Ammon's horn (tissue), 1 donor: ENCODE data around the gene SREBF1.

Experiments
- DNase-seq: peaks from one replicate; pipeline ENCODE4 v3.0.0-alpha.2; 2016; ENCODE audit warnings: low spot score

The SREBF1 gene

DNA sequence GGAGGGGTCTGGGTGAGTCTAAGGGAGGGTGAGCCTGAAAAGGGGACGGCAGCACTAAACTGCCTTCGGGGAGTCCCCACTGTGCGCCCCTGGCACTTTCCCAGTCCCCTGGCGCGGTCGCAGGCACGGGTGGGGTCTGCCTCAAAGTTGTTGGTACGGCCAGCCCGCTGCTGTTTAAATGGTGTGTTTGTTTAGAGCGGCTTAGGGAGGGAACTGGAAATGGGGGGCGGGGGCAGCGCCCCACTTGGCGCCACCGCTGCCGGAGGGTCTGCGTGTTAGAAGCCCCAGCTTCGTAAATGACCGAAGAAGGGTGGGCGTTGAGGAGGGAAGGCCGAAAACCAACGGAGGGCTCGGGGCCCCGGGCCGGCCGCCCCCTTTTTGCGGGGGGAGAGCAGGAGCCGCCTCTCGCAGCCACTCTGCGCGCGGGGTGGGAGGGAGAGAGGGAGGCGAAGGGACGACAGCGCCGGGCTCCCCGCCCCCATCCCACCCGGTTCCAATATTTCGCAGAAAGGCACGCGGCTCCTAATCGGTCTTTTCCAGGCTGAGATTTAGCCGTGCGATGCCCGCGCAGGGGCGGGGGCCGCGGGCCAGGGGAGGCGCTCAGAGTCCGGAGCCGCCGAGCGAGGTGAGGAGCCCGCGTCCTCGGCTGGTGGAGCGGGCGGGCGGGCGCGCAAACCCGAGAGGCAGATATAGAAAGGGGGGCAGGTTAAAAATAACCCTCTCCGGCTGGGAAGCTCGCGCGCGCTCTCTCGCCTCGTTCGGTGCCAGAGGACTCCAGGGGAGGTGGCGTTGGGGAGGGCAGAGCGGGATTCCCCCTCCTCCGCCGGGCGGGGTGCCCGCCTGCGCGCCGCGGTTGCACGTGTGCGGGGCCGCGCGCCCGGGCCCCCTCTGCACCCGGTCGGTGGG, 54.9 kb downstream of the SREBF1 start:
- DNase-seq, result peak; percentile 84

DNA sequence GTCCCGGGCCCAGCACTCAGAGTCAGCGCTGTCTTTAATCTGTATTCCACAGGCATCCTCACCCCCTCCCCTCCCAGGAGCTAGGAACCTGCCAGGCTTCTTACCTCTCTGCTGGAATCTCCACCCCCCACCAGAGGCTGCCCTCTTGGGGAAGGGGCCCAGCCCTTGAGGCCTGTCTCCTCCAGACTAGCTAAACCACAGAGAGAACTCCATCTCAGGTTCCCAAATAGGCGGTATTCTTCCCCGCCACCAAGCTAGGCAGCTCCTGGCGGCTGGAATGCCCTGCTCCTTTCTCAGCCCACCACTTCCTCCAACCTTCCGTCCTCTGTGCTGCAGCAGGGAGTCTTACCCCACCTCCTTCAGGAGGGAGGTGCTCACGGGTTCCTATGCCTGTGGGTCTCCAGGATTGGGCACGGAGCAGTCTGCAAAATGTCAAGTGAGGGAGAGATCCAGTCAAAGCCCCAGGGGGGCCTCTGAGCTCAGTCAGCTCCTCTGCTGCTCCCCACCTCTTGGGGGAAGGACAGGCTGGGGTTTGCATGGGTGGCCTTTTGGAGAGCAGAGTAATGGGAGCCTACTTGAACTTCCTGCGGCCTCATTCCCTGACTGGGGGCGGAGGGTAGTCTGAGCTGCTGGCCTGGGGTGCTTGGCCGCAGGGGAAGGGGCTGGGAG, 55.7 kb downstream of the SREBF1 start:
- no peak for DNase-seq

DNA sequence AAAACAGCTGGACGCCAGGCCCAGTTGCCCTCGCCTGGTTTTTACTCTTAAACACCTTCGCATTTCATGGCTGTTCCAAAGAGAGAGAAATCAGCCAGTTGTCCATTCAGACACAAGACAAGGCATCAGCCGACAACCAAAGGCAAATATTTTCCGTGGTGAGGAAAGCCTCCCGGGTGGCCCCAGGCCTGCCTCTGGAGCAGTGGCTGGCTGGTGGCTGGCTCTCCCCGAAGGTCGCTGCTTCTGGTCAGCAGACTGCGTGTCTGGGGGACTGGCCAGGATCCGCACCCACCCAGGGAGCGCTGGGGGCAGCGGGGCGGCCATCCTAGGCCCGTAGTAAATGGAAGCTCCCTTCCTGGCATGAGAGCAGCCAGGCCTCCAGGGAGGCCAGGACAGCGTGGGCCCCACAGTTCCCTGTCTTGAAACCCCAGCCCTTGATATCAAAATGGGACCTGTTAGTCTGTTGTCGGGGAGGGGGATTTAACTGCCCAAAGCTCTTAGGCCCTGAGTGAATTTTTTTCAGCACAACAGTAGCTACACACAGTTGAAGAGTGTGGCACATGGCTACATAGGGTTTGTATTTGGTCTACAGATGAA, 57.7 kb downstream of the SREBF1 start:
- DNase-seq, result no peak

DNA sequence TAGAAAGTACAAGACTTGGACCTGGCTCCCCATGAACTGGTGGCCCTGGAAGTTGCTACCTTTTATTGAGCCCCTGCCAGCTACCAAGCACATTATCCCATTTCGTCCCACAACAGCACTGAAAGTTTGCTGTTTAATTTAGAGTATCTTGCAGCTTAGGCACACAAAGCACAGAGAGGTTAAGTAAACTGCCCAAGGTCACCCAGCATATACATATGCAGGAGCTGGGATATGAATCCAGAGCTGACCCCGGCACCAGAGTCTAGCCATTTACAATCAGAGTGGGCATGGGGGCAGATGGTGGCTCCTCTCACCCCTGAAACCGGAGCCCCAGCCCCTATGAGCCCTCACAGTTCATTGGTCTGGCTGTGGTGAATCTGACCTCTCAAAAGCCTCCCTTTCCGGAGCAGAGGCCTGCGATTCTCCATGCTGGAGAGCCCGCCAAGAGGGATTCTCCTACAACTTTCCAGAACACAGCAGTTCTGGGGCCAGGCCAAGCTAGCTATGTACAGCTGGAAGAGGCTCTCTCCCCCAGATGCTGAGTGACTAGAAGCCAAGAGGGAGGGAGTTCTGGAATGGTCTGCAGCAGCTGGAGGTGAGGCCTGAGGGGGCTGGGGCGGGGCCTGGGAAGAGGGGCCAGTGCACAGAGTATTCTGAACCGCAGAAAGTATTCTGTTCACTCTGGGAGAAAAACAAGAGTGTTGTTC, 58.3 kb downstream of the SREBF1 start:
- peak; percentile 67 for DNase-seq

DNA sequence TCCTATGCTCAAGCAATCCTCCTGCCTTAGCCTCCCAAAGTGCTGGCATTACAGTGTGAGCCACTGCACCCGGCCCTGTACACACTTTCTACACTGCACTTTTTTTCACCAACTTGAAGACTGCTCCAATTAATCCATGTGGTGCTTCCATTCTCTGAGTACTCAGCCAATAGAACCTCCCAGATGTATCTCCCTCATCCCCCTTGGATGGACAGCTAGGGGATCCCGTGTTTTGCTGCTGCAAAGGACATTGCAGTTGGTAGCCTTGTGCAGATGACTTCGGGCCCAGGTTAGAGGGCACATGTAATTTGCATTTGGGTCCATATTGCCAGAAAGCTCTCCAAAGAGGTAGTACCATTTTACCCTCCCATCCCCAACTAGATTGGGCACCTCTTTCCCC, 59.9 kb downstream of the SREBF1 start:
- DNase-seq, result no peak

DNA sequence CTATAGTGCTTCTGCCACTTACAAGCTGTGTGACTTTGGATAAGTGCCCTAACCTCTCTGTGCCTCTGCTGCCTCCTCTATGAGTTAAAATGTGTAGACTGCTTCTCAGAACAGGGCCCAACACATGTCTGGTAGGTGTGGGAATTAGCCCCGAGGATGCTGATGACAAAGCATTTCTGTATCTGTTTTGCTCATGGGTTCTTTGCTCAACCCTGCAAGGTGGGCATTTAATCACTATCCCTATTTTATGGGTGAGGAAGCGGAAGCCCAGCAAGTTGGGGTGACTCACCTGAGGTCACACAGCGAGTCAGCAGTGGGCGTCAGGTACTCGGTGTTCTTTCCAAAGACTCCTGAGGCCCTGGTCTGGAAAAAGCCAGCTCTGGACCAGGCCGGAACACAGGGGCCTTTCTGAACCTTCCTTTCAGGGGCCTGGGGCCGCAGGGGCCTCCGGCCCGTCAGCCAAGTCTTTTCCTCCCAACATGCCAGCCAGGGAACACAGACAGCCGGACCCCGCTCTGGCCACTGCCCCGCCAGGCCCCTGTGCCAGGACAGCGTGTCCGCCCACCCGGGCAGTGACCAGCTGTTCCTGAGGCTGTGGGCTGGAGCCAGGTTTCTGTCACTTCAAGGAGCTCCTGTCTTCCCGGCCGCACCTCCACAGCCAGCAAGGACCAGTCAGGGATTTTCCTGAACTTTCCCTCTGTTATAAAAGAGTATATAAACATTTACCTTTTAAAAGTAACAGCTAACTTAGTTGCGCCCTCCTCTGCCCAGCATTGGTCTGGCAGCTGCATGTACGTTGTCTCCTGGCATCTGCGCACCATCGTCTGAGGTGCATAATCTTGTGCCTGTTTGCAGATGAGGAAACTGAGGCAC, 62.5 kb downstream of the SREBF1 start:
- no peak for DNase-seq

DNA sequence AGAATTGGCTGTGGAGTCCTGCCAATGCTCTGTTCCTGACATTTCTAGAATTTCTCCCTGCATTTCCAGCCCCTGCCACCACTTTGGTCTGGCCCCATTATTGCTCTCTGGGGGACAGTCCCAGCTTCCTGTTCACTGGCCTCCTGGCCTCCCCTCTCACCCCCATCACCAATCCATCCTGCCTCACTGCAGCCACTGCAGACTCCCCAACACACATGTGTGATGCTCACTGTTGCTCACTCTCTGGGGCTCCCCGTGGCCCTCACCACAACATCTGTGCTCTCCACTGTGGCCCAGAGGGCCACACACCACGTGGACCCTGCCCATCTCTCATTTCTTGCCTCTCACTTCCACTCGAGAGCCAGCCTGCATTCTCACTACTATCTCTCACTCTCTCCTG, 64.6 kb downstream of the SREBF1 start:
- DNase-seq, result no peak

DNA sequence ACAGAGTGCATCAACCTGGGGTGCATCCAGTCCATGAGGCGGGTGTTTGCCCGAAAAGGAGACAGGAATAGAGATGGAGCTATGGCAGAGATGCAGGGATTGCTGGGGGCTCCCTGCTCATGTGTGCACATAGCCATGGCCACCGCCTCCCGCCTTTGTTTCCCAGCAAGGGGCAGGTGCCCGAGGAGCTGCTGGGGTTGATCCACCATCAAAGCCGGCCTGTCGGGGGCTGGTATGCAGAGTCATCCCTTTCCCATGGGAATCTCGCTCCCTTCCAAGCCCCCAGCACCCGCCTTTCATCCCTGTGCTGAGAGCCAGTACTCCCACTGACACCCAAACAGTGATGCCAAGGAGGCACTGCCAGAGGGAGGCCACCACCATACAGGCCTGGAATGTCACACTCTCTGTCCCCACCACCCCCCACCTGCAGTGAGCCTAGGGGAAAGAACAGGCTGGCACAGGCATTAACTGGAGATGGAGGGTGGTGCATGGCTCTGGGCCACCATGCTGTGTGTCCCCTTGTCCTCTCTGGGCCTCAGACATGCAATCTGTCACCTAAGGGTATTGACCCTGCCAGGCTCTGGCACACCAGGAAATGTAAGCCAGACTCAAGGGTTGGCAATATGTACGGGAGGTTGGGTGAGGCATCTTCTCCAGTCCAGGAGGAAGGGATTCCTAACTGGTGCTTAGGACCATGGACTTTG, 65.1 kb downstream of the SREBF1 start:
- no peak for DNase-seq

DNA sequence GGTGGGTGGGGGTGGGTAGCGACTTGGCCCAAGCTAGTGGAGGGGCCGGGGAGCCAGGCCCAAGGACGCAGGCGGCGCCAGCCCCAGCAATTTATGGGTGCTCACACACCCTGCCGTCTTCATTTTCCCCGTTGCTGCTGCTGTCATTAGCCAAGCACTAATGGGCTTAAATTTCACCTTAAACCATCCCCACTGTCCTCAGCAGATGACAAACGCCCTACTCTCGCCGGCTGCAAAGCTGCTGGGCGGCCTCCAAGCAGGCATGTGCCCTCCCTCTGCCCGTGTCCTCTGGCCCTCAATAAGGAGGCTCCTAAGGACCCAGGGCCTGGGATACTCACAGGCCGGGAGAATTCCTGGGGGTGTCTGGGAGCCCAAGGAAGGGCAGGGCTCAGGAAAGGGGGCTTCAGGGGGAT, 66.1 kb downstream of the SREBF1 start:
- DNase-seq, result no peak

DNA sequence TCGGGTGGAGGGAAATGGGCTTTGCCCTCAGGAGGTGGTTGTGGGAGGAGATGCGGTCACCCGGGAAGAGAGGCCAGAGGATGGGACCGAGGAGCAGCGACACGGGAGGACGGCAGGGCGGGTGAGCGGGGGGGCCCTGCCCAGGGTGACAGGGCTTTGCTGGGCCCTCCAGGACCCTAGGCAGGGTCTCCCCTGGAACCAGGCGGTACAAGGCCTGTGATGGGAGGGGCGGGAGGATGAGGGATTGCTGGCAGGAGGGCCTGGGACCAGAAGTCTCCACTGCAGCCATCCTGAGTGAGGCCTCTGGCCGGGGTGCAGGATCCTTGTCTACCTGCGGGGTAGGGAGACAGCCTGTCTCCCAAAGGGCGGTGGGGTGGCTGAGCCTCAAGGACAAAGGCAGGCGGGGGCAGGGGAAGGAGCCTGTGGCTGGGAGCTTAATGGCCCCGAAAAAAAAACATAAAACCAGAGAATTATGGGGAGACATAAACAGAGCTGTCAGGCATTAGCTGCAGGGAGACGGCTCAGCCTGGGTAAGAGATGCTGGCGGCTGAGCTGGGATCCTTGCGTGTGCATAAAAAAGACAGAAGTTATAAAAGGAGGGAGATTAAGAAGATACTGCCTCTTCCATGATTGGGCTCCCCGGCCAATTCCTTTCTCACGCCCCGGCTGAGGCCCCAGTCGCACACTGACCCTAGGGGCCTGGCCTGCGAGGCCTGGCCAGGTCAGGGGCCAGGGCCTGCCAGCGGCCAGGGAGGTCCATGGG, 66.7 kb downstream of the SREBF1 start:
- no peak for DNase-seq

DNA sequence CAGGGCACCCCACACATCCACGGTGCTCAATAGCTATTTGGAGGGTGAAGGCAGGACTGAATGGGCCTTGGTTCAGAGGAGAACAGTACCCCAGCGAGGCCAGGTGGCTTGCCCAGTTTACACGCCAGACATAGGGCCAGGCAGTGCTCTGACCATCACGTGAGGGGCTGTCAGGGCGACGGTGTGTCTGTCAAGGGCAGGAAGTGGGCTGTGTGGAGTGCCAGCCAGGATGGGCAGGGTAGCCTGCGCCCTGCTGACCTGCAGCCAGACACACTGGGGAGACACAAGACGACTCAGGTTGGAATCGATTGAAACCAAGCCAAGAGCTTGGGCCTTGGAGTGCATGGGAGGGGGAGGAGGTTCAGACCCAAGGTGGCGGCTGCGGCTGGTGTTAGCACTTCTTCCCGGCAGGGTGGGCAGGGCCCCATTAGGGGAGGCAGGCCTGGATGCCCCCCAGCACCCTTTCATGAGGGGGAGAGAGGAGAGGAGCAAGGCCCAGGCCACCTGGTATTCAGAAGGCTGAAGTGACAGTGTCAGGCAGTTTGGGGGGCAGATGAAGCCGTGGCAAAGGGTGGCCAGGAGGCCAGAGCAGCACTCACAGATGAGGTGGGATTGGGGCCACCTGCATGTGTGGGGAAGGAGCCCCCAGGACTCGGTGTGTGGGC, 68.2 kb downstream of the SREBF1 start:
- no peak for DNase-seq

DNA sequence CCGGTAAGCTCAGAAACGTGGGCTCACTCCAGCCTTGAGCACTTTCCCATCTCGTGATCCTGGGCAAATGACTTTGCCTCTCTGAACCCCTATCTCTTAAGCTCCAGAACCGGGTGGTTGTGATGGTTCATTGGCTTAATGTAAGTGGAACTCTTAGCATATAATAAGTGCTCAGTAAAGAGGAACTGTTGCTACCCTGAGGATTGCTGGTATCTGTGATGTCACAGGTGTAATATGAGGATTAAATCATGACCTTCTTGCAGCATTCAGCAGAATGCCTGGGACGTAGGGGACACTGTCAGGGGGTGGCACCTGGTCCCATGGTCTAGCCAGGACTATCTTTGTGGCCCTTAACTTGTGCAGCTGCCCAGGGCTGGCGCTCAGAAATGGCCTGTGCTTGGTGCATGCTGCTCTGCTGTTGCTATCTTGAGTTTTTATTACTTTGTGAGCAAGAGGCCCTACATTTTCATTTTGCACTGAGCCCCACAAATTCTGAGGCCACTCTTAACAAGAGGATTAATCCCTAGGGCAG, 68.8 kb downstream of the SREBF1 start:
- DNase-seq, result no peak

DNA sequence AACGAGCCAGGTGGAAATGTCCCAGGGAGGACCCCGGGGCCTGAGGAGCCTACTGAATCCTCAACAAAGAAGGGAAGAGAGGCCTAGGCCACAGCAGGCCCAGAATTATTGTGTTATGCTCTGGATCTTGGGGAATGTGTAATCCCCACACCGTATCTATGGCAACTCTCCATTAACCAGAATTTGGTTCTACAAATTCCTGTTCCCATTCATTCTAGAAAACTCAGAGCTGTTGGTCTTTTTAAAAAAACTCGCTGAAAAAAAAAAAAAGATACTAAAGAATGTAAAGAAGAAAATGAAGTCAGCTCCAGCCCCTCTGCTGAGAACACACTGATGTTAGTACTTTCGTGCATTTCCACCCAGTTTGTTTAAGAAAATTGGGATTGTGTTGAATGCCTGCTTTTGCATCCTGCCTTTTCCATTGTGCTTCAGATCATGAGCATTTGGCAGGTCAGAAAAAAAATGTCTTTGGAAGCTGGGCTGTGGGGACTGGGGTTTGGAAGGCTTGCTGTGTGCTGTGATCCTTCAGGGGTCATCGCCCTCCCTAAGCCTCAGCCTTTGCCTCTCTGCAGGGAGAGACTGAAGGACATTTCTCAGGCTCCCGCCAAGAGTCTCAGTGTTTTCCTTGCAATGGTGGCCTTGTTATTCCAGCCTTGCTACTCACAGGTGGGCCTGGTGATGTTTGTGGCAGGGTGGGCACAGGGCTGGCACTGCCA, 69.5 kb downstream of the SREBF1 start:
- no peak for DNase-seq

DNA sequence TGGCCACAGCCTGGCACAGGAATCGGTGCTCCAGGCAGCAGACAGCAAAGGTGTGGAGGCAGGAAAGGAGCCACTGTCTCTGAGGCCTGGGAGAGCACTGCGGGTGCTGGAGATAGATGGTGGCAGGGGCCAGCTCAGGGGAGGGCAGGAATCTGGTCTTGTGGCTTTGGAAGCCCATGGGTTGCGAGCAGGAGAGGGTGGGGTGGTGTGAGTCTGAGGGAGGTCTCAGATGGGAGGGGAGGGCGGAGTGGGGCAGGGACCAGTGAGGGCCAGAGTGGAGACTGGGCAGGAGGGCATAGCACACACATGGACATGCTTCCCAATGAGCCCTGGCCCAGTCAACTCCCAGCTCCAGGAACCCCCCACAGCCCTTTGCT, 70.1 kb downstream of the SREBF1 start:
- DNase-seq, result no peak

DNA sequence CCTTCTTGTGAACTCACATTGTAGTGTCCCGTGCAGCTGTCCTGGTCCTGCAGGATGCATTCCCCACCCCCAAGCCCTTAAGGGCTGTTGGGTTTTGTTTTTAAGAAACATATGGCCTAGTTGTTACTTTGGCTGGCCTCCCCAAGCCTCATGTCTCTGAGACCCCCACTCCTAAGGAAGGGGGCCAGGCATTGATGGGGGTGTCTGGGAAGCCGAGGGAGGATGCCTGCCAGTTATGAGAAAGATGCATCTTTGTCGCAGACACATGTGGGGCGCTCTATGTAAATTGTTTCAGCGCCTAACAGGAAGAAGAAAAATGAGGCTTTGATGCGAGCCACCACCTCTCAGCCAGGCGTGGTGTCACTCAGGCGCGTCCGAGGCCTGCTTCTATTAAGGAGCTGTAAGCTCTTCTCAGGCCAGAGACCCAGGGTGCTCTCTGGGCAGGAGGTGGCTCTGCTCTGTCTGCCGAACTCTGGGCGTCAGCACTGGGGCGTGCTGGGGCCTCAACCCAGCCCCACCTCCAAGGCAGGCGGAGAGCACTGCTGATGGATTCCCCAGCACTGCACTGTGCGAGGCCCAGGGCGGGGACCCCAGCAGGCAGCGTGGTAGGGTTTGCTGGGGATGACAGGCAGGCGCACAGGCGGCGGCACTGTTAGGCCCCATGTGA, 70.6 kb downstream of the SREBF1 start:
- peak; percentile 40 for DNase-seq

DNA sequence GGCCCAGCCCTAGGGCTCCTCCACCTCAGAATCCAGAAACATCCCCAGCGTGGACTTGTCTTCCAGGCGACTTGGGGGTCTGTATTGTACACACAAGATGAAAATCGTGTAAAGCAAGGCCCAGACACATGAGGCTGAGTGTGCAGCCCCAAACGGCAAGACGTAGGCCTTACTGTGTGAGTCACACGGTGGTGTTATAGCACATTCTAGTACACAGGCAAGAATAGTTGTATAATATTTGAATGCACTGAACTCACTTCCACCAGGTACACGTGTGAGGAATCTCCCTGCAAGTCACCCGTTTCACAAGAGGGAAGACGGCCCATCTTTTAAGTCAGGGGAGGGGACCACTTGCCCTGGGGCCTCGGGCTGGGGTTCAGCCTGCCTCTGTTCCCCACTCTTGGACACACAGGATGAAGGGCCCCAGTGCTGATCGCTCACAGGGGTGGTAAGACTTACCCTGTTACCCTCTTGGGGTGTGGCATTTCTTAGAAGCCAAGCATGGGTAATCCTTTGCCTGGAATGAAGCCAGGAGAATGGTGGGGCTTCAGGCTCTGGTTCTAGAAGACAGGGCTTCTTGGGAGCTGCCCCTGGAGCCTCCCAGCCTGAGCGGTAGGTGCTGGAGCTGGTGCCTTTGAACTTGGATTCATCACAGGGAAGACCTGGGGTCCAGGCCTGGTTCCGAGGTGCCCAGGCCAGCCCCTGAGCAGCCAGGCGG, 71.3 kb downstream of the SREBF1 start:
- no peak for DNase-seq

DNA sequence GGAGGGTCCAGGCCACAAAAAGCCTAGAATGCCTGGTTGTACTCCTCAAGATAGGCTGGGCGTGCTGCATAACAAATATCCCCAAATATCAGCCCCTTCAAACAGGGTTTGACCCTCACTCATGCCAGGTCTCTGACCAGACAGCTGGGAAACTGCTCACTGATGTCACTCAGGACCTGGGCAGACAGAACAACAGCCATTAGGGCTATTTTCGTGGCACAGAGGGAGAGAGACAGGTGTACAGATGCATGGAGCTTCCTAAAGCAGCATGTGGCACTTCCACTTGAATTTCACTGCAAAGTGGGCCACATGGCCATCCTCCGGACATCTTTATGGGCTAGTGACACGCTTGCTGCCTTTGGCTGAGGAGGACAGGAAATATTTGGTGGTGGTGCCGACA, 73.1 kb downstream of the SREBF1 start:
- no peak for DNase-seq
